Pons (tissue), 1 donor: ENCODE results near the gene NFKBIE.

Source experiments
- DNase-seq: peaks from one replicate; pipeline ENCODE4 v3.0.0-alpha.2; 2016; ENCODE audit warnings: low spot score

Gene NFKBIE

GRCh38 chr6:44297063-44298038, 32.0 kb upstream of the NFKBIE start:
- DNase-seq: no peak

GRCh38 chr6:44294832-44295791, 29.8 kb upstream of the NFKBIE start:
- DNase-seq: no peak

GRCh38 chr6:44292661-44293365, 27.5 kb upstream of the NFKBIE start:
- DNase-seq: no peak

- DNase-seq: no peak
These were observed 26.5 kb upstream of the NFKBIE start for GRCh38 chr6:44291841-44292240.

GRCh38 chr6:44289726-44290260, 24.4 kb upstream of the NFKBIE start:
- DNase-seq: no peak

- no peak for DNase-seq
These were observed 21.4 kb upstream of the NFKBIE start for GRCh38 chr6:44286747-44287146.

- no peak for DNase-seq
These were observed 20.9 kb upstream of the NFKBIE start for GRCh38 chr6:44286285-44286565.

GRCh38 chr6:44285552-44286284, 20.4 kb upstream of the NFKBIE start:
- no peak for DNase-seq

GRCh38 chr6:44284867-44285266, 19.5 kb upstream of the NFKBIE start:
- DNase-seq: no peak

GRCh38 chr6:44284121-44284520, 18.8 kb upstream of the NFKBIE start:
- DNase-seq: no peak

GRCh38 chr6:44278774-44279697, 13.7 kb upstream of the NFKBIE start:
- DNase-seq: no peak

GRCh38 chr6:44278315-44278714, 13.0 kb upstream of the NFKBIE start:
- DNase-seq: no peak

- no peak for DNase-seq
These were observed 12.4 kb upstream of the NFKBIE start for GRCh38 chr6:44277763-44278162.

GRCh38 chr6:44276667-44277640, 11.6 kb upstream of the NFKBIE start:
- DNase-seq: no peak

- no peak for DNase-seq
These were observed 10.6 kb upstream of the NFKBIE start for GRCh38 chr6:44275749-44276648.

- DNase-seq: no peak
These were observed 10.0 kb upstream of the NFKBIE start for GRCh38 chr6:44275271-44275748.

- DNase-seq: no peak
These were observed 8.3 kb upstream of the NFKBIE start for GRCh38 chr6:44273617-44274016.
